Omental fat pad (tissue), 4 donors: ENCODE results near the gene ACSS1. TPM values are rescaled to one million over a fixed set of nuclear protein-coding genes. Genes with fewer than 3 reads are reported as not detected.

Experiments
- ATAC-seq: fragments of 150-250 bp; one replicate; pipeline ENCODE4 v1.9.1; 2016; ENCODE audit warnings: mild to moderate bottlenecking, moderate library complexity; ENCODE audit not compliant: low FRiP score
- DNase-seq: peaks from one replicate; pipeline ENCODE4 v3.0.0-alpha.2; 2019; ENCODE audit warnings: low spot score
- CTCF ChIP-seq, 3 donors: fragments of 450-650 bp; IDR thresholded peaks; one replicate each; pipeline ENCODE4 v1.5.1; 2016 to 2017; ENCODE audit warnings: antibody characterized with exemption in 3 of 3, mild to moderate bottlenecking in 3 of 3, moderate library complexity in 2 of 3
- total RNA-seq, 4 donors: library from RNA; depleted of rRNA; stranded (reverse); fragments of >200 nt; gene quantifications; one replicate each; pipeline ENCODE4 v1.1.0, GENCODE V29; 2016

The ACSS1 gene
- 10 to 100 TPM; 15.9 to 45.4 (median 19.0) TPM for total RNA-seq

DNA sequence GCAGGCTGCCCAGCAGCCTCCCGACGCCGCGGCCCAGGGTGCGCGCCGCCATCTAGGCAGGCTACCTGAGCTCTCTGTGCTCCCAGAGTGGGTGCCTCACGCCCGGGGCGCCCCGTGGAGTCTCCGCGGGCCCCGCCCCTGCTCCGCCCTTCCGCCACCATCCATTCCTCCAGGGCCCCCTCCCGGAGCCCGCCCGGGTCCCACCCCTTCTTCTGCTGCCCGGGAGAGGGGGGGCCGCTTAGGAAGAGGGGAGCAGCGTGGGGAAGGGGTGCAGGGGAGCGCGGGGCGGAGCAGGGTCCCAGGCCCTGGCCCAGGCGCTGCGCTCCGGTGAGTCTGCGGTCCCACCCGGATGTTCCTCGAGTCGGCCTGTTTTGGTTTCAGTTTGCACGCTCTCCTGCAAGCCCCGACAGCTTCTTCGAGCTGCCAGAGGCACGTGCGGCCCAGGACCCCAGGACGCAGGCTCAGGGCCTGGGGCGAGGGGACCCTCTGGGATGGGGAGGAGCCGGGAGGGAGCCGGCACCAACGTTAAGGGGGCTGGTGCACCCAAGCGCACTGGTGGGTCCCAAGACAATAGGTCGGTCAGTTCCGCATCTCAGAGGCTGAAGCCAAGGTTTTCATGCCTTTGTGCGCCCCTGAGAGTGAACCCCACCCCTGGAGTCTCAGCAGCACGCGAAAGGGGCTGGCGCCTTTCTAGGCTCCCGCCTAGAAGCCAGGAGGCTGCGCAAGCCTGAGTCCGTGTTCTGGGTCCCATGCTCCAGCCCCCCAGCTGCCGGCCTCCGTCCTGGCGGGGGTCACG lies at the start of gene ACSS1:
ACSS1 (minus strand) TSS at position 89 of the 796 bp plus-strand sequence; CDS start at position 52, 37 bp downstream.
- TF ChIP-seq CTCF (IDR thresholded peaks at IDR 0.05), result no peak
- DNase-seq (no peak), ATAC-seq (peak; percentile 39)

- DNase-seq (no peak), ATAC-seq (no peak)
- no peak for TF ChIP-seq CTCF (IDR thresholded peaks at IDR 0.05)
These were observed 45.6 kb upstream of the ACSS1 start for GRCh38 chr20:25103526-25103925.

DNA sequence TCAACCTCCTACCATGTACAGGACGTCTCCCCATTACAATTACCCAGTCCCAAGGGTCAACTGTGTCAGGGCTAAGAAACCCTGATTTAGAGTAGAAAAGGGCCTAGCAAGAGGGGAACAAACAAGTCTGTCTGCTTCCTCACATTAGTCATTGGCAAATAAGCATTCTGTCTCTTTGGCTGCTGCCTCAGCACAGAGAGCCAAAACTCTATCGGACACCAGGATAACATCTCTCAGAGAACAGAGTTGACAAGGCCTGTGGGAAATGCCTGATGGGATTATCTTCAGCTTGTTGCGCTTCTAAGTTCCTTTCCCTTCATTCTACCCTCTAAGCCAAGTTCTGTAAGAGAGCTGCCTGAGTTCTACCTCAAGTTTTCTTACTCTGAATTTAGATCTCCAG lies 43.0 kb upstream of the ACSS1 start:
- DNase-seq, result no peak
- no peak for TF ChIP-seq CTCF (IDR thresholded peaks at IDR 0.05)
- no peak for ATAC-seq

DNA sequence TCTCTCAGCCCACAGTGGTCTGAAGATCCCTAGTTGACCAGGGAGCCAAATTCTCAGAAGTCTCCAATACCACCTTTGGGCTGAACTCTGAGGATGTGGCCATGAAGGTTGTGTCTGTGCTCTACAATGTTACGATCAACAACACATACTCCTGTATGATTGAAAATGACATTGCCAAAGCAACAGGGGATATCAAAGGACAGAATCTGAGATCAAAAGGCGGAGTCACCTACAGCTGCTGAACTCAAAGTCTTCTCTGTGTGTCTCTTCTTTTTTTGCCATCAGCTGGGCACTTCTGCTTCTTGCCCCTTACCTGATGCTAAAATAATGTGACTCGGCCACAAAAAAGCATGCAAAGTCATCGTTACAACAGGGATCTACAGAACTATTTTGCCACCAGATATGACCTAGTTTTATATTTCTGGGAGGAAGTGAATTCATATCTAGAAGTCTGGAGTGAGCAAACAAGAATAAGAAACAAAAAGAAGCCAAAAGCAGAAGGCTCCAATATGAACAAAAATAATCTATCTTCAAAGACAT lies 41.7 kb upstream of the ACSS1 start:
- no peak for ATAC-seq
- no peak for DNase-seq
- no peak for TF ChIP-seq CTCF (IDR thresholded peaks at IDR 0.05)

- TF ChIP-seq CTCF (IDR thresholded peaks at IDR 0.05), result no peak
- DNase-seq (no peak), ATAC-seq (no peak)
These were observed 39.6 kb upstream of the ACSS1 start for GRCh38 chr20:25097498-25097897.

- no peak for ATAC-seq
- no peak for TF ChIP-seq CTCF (IDR thresholded peaks at IDR 0.05)
- DNase-seq, result no peak
These were observed 32.8 kb upstream of the ACSS1 start for GRCh38 chr20:25090492-25091429.
